H1 (cell line): ENCODE data around the gene ZDHHC11B. TPM values are rescaled to one million over a fixed set of nuclear protein-coding genes. Genes with fewer than 3 reads are reported as not detected.

ENCODE experiments used
- CHD7 ChIP-seq: fragments of 300-600 bp; sonication (generic); IDR thresholded peaks from 2 replicates; pipeline ENCODE4 v1.7.1; 2012; ENCODE audit warnings: low read length, moderate library complexity, mild to moderate bottlenecking, inconsistent platforms; ENCODE audit not compliant: insufficient replicate concordance
- E2F6 ChIP-seq: IDR thresholded peaks from 2 replicates; pipeline ENCODE4 v1.6.1; 2012; ENCODE audit warnings: inconsistent platforms
- RBBP5 ChIP-seq: IDR thresholded peaks from 2 replicates; pipeline ENCODE4 v1.7.1; 2012; ENCODE audit warnings: low read depth, mild to moderate bottlenecking, inconsistent platforms, low read length, moderate library complexity, borderline replicate concordance
- polyA plus RNA-seq, 7 experiments: library from polyadenylated mRNA; depleted of rRNA in 3 of 7; stranded (reverse) in 5 of 7; unstranded in 2 of 7; fragments of >200 nt in 5 of 7; fragments of 200-250 nt in 2 of 7; gene quantifications; 1 replicate in 5 of 7; 2 replicates in 1 of 7; 4 replicates in 1 of 7; pipeline versions ENCODE4 v1.2.1 to v1.2.3, GENCODE V29; 2011 to 2013; ENCODE audit warnings: missing spikeins in 2 of 7, mixed read lengths in 2 of 7
- total RNA-seq: library from RNA; stranded (reverse); fragmentation: NEBNext Ultra II Directional; extraction: Animal tissue kit (Norgen Biotek cat#: 25700); gene quantifications from 2 replicates; pipeline ENCODE4 v1.2.1, GENCODE V29; 2021

ZDHHC11B gene
- total and polyA plus RNA-seq, 2 of the 8 experiments (the other 6 are each of a cell fraction or from before 2014, with no cell fraction given) = 0.29 to 2.5 TPM

GRCh38 chr5:673831-674629, 110.5 kb downstream of the ZDHHC11B start (continued):
- TF ChIP-seq E2F6 = no peak
- no peak for TF ChIP-seq CHD7
- no peak for TF ChIP-seq RBBP5
